Renal cortical epithelial cell (primary cell): ENCODE results near the gene ADAMTSL1. TPM values are rescaled to one million over a fixed set of nuclear protein-coding genes. Genes with fewer than 3 reads are reported as not detected.

Experiments used
- DNase-seq: peaks from one replicate; pipeline ENCODE4 v3.0.0-alpha.2; 2011; ENCODE audit warnings: low read depth
- total RNA-seq: library from RNA; depleted of rRNA; stranded (reverse); fragments of >200 nt; gene quantifications from 2 replicates; pipeline ENCODE4 v1.2.3, GENCODE V29; 2014

Gene ADAMTSL1
- total RNA-seq, 1 donor from 2014 or later, result 1.5 TPM

GRCh38 chr9:18605766-18606180 is 131.8 kb downstream of the ADAMTSL1 start:
- no peak for DNase-seq

GRCh38 chr9:18606281-18606680 is 132.3 kb downstream of the ADAMTSL1 start:
- DNase-seq, result no peak

GRCh38 chr9:18606846-18607245 is 132.9 kb downstream of the ADAMTSL1 start:
- DNase-seq, result no peak

GRCh38 chr9:18608371-18608770 is 134.4 kb downstream of the ADAMTSL1 start:
- no peak for DNase-seq

- no peak for DNase-seq
These were observed 137.0 kb downstream of the ADAMTSL1 start for GRCh38 chr9:18610956-18611355.

- DNase-seq, result no peak
These were observed 138.0 kb downstream of the ADAMTSL1 start for GRCh38 chr9:18611971-18612370.

GRCh38 chr9:18614116-18614515 is 140.2 kb downstream of the ADAMTSL1 start:
- DNase-seq, result no peak

GRCh38 chr9:18614651-18615050 is 140.7 kb downstream of the ADAMTSL1 start:
- DNase-seq, result no peak

GRCh38 chr9:18616976-18617375 is 143.0 kb downstream of the ADAMTSL1 start:
- no peak for DNase-seq

GRCh38 chr9:18617759-18618158 is 143.8 kb downstream of the ADAMTSL1 start:
- no peak for DNase-seq

- DNase-seq, result no peak
These were observed 144.9 kb downstream of the ADAMTSL1 start for GRCh38 chr9:18618862-18619261.

- no peak for DNase-seq
These were observed 148.4 kb downstream of the ADAMTSL1 start for GRCh38 chr9:18622186-18622836.

- no peak for DNase-seq
These were observed 149.5 kb downstream of the ADAMTSL1 start for GRCh38 chr9:18623221-18624079.

GRCh38 chr9:18626046-18626698 is 152.2 kb downstream of the ADAMTSL1 start:
- DNase-seq, result no peak

GRCh38 chr9:18629136-18629535 is 155.2 kb downstream of the ADAMTSL1 start:
- DNase-seq, result no peak

- peak; percentile 87 for DNase-seq
These were observed 158.9 kb downstream of the ADAMTSL1 start for GRCh38 chr9:18632632-18633403.

GRCh38 chr9:18636781-18637180 is 162.8 kb downstream of the ADAMTSL1 start:
- DNase-seq, result no peak

GRCh38 chr9:18638371-18639249 is 164.7 kb downstream of the ADAMTSL1 start:
- DNase-seq, result no peak

GRCh38 chr9:18639911-18640310 is 166.0 kb downstream of the ADAMTSL1 start:
- no peak for DNase-seq

- DNase-seq, result peak; percentile 77
These were observed 185.1 kb downstream of the ADAMTSL1 start for GRCh38 chr9:18658804-18659705.
